ENCODE data around the gene IP6K3. TPM values are rescaled to one million over a fixed set of nuclear protein-coding genes. Genes with fewer than 3 reads are reported as not detected.

Gene IP6K3
- polyA plus RNA-seq, 3 donors, result not detected

DNA sequence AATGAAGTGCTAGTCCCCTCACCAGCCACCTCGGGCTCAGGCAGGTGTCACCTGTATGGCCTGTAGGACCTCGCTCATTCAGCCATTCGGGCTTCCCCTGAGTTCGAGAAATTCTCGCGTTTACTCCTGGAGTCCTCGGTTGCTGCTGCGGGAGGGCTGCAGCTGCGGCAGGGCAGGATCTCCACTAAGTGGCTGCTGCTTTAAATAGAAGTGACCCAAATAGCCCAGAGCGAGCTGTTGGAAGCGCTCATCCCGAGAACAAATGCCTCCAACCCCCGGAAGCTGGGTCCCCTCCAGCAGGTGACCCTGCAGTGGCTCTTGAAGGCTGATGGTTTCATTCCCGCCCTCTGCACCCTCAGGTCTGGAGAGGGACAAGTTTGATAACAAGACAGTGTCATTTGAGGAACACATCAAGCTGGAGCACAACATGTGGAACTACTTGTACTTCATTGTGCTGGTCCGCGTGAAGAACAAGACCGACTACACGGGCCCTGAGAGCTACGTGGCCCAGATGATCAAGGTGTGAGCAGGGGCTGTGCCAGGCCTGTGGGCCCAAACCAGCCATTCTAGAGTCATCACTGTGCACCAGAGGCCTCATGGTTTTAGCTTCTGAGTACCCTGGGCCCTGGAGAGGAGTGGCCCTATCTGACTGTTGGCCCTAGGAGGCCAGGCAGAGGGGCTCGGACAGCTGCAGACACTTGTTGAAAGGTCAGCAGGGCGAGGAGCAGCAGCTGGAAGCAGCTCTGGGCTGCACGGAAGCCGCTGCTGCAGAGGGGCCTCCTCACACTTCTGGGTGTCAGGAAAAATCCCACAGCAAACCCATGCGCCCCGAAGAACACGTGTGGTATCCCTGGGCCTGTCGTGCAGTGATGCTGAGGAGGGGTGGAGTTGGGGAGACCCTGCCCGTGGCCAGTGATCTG, 53.3 kb downstream of the IP6K3 start:
- Histone ChIP-seq H3K27me3 (ENCODE audit: control insufficient read depth in 2 of 2, insufficient read depth in 2 of 2, low read length in 2 of 2) (no peaks in the 10 kb centered on the region), H3K4me2 (replicated peaks; ENCODE audit: extremely low read depth, low read length, poor library complexity, severe bottlenecking) (no peak overlapping the region), H3K27ac (ENCODE audit: low read depth in 1 of 2, low read length in 2 of 2) (no peak overlapping the region), H3K36me3 (replicated peaks in 1 of 2; ENCODE audit: control insufficient read depth in 1 of 2, insufficient read depth in 2 of 2, low read length in 2 of 2) (peaks cover 18 to 37% of the 10 kb centered on the region in 2 donors), H3K9ac (ENCODE audit: insufficient read depth, low read length, poor library complexity, severe bottlenecking) (peak overlapping the region; percentile 21), H3K9me3 (replicated peaks in 1 of 2; ENCODE audit: control insufficient read depth in 1 of 2, insufficient read depth in 1 of 2, low read length in 2 of 2) (no peaks in the 10 kb centered on the region), H3K4me3 (replicated peaks in 1 of 3; ENCODE audit: low read depth in 2 of 3, low read length in 3 of 3) (no peak overlapping the region), H3K4me1 (ENCODE audit: control insufficient read depth in 1 of 2, insufficient read depth in 2 of 2, low read length in 2 of 2) (peaks cover 4 to 10% of the 10 kb centered on the region in 2 donors), H4K20me1 (ENCODE audit: insufficient read depth, low read length) (no peaks in the 10 kb centered on the region), H3K79me2 (ENCODE audit: insufficient read depth, low read length) (no peaks in the 10 kb centered on the region), H2AFZ (ENCODE audit: insufficient read depth, low read depth, low read length, poor library complexity, severe bottlenecking) (no peak overlapping the region)
- peak overlapping the region in 2 of 7 donors; percentile 45 to 74 for H3K27ac Mint-ChIP-seq
- H3K36me3 Mint-ChIP-seq, result peaks cover 47 to 62% of the 10 kb centered on the region in 2 donors
- H3K9me3 Mint-ChIP-seq, result no peaks in the 10 kb centered on the region
- H3K4me3 Mint-ChIP-seq, result no peak overlapping the region
- intact Hi-C loops (cut with micrococcal nuclease), result no loop called here
- H3K4me1 Mint-ChIP-seq, result peaks cover 18% of the 10 kb centered on the region
- peaks cover 0 to 4% (median 0%) of the 10 kb centered on the region in 3 donors for H3K27me3 Mint-ChIP-seq (ENCODE audit: low read depth in 3 of 3)
- no peak for DNase-seq
- 74% methylated on average over 20 of the region's 28 CpGs for WGBS (ENCODE audit: insufficient coverage)
- TF ChIP-seq, protein P1, sequence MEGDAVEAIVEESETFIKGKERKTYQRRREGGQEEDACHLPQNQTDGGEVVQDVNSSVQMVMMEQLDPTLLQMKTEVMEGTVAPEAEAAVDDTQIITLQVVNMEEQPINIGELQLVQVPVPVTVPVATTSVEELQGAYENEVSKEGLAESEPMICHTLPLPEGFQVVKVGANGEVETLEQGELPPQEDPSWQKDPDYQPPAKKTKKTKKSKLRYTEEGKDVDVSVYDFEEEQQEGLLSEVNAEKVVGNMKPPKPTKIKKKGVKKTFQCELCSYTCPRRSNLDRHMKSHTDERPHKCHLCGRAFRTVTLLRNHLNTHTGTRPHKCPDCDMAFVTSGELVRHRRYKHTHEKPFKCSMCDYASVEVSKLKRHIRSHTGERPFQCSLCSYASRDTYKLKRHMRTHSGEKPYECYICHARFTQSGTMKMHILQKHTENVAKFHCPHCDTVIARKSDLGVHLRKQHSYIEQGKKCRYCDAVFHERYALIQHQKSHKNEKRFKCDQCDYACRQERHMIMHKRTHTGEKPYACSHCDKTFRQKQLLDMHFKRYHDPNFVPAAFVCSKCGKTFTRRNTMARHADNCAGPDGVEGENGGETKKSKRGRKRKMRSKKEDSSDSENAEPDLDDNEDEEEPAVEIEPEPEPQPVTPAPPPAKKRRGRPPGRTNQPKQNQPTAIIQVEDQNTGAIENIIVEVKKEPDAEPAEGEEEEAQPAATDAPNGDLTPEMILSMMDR (IDR thresholded peaks at IDR 0.05), result no peak

DNA sequence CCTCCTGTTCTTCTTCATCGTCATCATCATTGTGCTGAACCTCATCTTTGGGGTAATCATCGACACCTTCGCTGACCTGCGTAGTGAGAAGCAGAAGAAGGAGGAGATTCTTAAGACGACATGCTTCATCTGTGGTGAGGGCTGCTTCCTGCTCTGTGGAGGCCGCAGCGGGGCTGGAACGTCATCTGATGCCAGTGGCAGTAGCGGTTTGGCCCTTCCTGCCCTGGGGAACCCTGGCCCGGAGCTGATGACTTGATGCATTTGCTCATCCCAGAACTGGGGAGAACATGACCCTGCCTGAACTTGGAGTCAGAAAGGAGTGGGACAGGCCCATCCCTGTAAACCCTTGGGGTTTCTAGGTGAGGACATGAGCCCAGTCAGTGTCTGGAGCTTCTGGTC, 53.9 kb downstream of the IP6K3 start:
- Mint-ChIP-seq H3K27ac (peak overlapping the region in 6 of 7 donors; percentile 5 to 82 (median 58)), H3K27me3 (ENCODE audit: low read depth in 3 of 3) (peaks cover 0 to 4% (median 0%) of the 10 kb centered on the region in 3 donors), H3K9me3 (no peaks in the 10 kb centered on the region), H3K36me3 (peaks cover 40 to 56% of the 10 kb centered on the region in 2 donors), H3K4me3 (no peak overlapping the region), H3K4me1 (peaks cover 18% of the 10 kb centered on the region)
- peaks cover 14 to 30% of the 10 kb centered on the region in 2 donors for H3K36me3 ChIP-seq (replicated peaks in 1 of 2; ENCODE audit: control insufficient read depth in 1 of 2, insufficient read depth in 2 of 2, low read length in 2 of 2)
- no peak overlapping the region for H3K4me2 ChIP-seq (replicated peaks; ENCODE audit: extremely low read depth, low read length, poor library complexity, severe bottlenecking)
- 0% methylated on average over 9 of the region's 10 CpGs for WGBS (ENCODE audit: insufficient coverage)
- peak in 2 of 3 donors; percentile 10 to 51 for DNase-seq
- TF ChIP-seq, protein P1 (IDR thresholded peaks at IDR 0.05), result no peak
- H3K27ac ChIP-seq (ENCODE audit: low read depth in 1 of 2, low read length in 2 of 2), result no peak overlapping the region
- intact Hi-C loops (cut with micrococcal nuclease), result no loop called here
- no peaks in the 10 kb centered on the region for H3K79me2 ChIP-seq (ENCODE audit: insufficient read depth, low read length)
- H2AFZ ChIP-seq (ENCODE audit: insufficient read depth, low read depth, low read length, poor library complexity, severe bottlenecking), result no peak overlapping the region
- H3K4me1 ChIP-seq (ENCODE audit: control insufficient read depth in 1 of 2, insufficient read depth in 2 of 2, low read length in 2 of 2), result peaks cover 4 to 10% of the 10 kb centered on the region in 2 donors
- no peaks in the 10 kb centered on the region for H3K9me3 ChIP-seq (replicated peaks in 1 of 2; ENCODE audit: control insufficient read depth in 1 of 2, insufficient read depth in 1 of 2, low read length in 2 of 2)
- no peak overlapping the region for H3K4me3 ChIP-seq (replicated peaks in 1 of 3; ENCODE audit: low read depth in 2 of 3, low read length in 3 of 3)
- H4K20me1 ChIP-seq (ENCODE audit: insufficient read depth, low read length), result no peaks in the 10 kb centered on the region
- peak overlapping the region; percentile 21 for H3K9ac ChIP-seq (ENCODE audit: insufficient read depth, low read length, poor library complexity, severe bottlenecking)
- H3K27me3 ChIP-seq (ENCODE audit: control insufficient read depth in 2 of 2, insufficient read depth in 2 of 2, low read length in 2 of 2), result no peaks in the 10 kb centered on the region

All from CD14-positive monocyte (primary cell).